GM12878 (cell line): ENCODE results near the gene DIPK2A. TPM values are rescaled to one million over a fixed set of nuclear protein-coding genes. Genes with fewer than 3 reads are reported as not detected.
A peak's percentile ranks its signal among the peaks of the same experiment; 100 is the strongest.

Experiments used
- BRCA1 ChIP-seq: IDR thresholded peaks from 2 replicates; pipeline ENCODE4 v1.6.1; 2011; ENCODE audit warnings: low read depth, low read length, improper control_type of control experiment
- CHD2 ChIP-seq: IDR thresholded peaks from 2 replicates; pipeline ENCODE4 v1.6.1; 2011; ENCODE audit warnings: low read depth, low read length, improper control_type of control experiment, borderline replicate concordance
- CREM ChIP-seq: IDR thresholded peaks from 2 replicates; pipeline ENCODE4 v1.6.1; 2014; ENCODE audit warnings: antibody characterized with exemption, low read depth
- EP300 ChIP-seq, 2 experiments: fragments of 150-350 bp in 1 of 2; IDR thresholded peaks; 2 replicates each; pipeline ENCODE4 v1.6.1; 2011 to 2012; ENCODE audit warnings: low read depth in 2 of 2, low read length in 2 of 2, borderline replicate concordance in 1 of 2, improper control_type of control experiment in 1 of 2, inconsistent platforms in 1 of 2; ENCODE audit not compliant: control insufficient read depth in 1 of 2
- ESRRA ChIP-seq: IDR thresholded peaks from 2 replicates; pipeline ENCODE4 v1.6.1; 2012; ENCODE audit warnings: mild to moderate bottlenecking, low read length, improper control_type of control experiment
- HSF1 ChIP-seq: fragments of 150-350 bp; IDR thresholded peaks from 2 replicates; pipeline ENCODE4 v1.6.1; 2014; ENCODE audit warnings: mild to moderate bottlenecking, low read depth, low read length
- MXI1 ChIP-seq: fragments of 150-350 bp; IDR thresholded peaks from 2 replicates; pipeline ENCODE4 v1.6.1; 2011; ENCODE audit warnings: low read depth, mild to moderate bottlenecking, inconsistent platforms, low read length, improper control_type of control experiment
- NBN ChIP-seq: fragments of 450-650 bp; IDR thresholded peaks from 2 replicates; pipeline ENCODE4 v1.6.1; 2016
- PML ChIP-seq: IDR thresholded peaks from 2 replicates; pipeline ENCODE4 v1.6.1; 2012; ENCODE audit warnings: low read length, inconsistent platforms
- POLR2A ChIP-seq: IDR thresholded peaks from 2 replicates; pipeline ENCODE4 v1.6.1; 2011; ENCODE audit warnings: low read depth, mild to moderate bottlenecking, low read length
- POLR2AphosphoS5 ChIP-seq: IDR thresholded peaks from 2 replicates; pipeline ENCODE4 v1.6.1; 2011; ENCODE audit warnings: mild to moderate bottlenecking, low read length, inconsistent platforms
- SPI1 ChIP-seq: IDR thresholded peaks from 2 replicates; pipeline ENCODE4 v1.6.1; 2011; ENCODE audit warnings: low read depth, mild to moderate bottlenecking, low read length, moderate library complexity, borderline replicate concordance; ENCODE audit not compliant: insufficient read depth
- SREBF2 ChIP-seq: IDR thresholded peaks from 2 replicates; pipeline ENCODE4 v1.6.1; 2012; ENCODE audit warnings: mild to moderate bottlenecking, low read length
- TCF12 ChIP-seq: IDR thresholded peaks from 2 replicates; pipeline ENCODE4 v1.6.1; 2011; ENCODE audit warnings: low read depth, mild to moderate bottlenecking, low read length
- ZNF24 ChIP-seq: fragments of 450-650 bp; IDR thresholded peaks from 2 replicates; pipeline ENCODE4 v1.6.1; 2017; ENCODE audit warnings: antibody characterized with exemption, mild to moderate bottlenecking
- ZNF687 ChIP-seq: fragments of 450-650 bp; IDR thresholded peaks from 2 replicates; pipeline ENCODE4 v1.6.1; 2017; ENCODE audit warnings: mild to moderate bottlenecking, moderate library complexity
- polyA plus RNA-seq, 11 experiments: library from polyadenylated mRNA; depleted of rRNA in 4 of 11; unstranded in 6 of 11; stranded (reverse) in 5 of 11; fragments of >200 nt; fragmentation: Nextera tagmentation in 4 of 11; fragmentation: Illumina TruSeq in 1 of 11; extraction: Ambion mirVana in 4 of 11; extraction: Trizol in 1 of 11; gene quantifications; 1 replicate in 1 of 11; 2 replicates in 10 of 11; pipeline versions ENCODE4 v1.2.1 to v1.2.3, GENCODE V29; 2011 to 2016; ENCODE audit warnings: inconsistent platforms in 2 of 11, missing spikeins in 2 of 11, low read depth in 1 of 11
- total RNA-seq, 4 experiments: library from RNA; depleted of rRNA in 3 of 4; stranded (reverse); fragments of >200 nt in 3 of 4; fragmentation: Illumina TruSeq in 1 of 4; extraction: Trizol in 1 of 4; gene quantifications; 2 replicates each; pipeline versions ENCODE4 v1.2.1 to v1.2.3, GENCODE V29; 2013 to 2021

The DIPK2A gene
- total and polyA plus RNA-seq, 10 of the 15 experiments (the other 5 are each of a cell fraction or from before 2014, with no cell fraction given) = 4.6 to 36.4 (median 15.0) TPM

DNA sequence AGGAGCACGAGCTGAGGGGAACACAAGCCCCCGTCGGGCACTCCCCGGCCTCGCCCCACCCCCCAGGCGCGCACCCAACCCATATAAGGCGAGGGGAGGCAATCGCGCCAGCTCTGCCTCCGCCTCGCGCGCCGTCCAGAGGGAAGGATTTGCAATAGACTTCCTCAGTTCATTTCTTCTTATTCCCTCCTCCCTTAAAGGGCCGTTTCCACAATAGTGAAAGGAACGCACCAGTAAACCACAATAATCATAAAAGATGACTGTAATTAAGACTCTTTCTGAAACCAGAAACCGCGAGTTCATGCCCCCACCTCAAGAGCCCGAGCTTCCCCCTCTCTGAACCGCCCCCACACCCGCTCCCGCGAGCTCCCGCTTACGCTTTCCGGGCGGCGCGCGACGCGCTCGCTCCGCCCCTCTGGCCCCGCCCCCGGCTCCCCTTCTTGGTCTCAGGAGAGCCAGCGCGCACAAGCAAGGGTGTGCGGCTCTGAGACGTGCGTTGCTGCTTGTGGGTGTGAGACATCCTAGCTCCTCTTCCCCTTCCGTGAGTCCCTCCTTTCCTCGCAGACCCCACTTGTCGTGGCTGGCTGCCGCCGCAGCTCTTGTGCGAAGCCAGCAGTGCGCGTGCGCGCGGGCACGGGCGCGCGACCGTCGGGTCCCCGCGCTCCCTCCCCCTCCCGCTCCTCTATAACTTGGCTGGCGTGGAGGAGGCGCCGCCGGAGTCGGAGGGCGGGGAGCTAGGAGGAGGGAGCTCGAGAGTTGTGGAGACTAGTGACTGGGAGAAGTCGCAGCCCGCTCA, at the start of gene DIPK2A (continued):
- TF ChIP-seq EP300 (IDR thresholded peaks at IDR 0.05; ENCODE audit: borderline replicate concordance in 1 of 2, control insufficient read depth in 1 of 2, low read depth in 2 of 2, low read length in 2 of 2) = peak in 1 of 2 experiments; percentile 21; a peak in 1 of 4 replicates
- TF ChIP-seq POLR2A = peak; percentile 89
- no peak for TF ChIP-seq ESRRA
- peak; percentile 59 for TF ChIP-seq MXI1
- TF ChIP-seq PML = peak; percentile 94
- no peak for TF ChIP-seq HSF1
- no peak; the same call in 1 of the 2 replicates for TF ChIP-seq CREM
- TF ChIP-seq CHD2 = peak; percentile 45
- TF ChIP-seq SREBF2 = no peak
- peak; percentile 90 for TF ChIP-seq NBN
- TF ChIP-seq ZNF24 = peak; percentile 83
- TF ChIP-seq TCF12 = peak; percentile 46; the same call in 1 of the 2 replicates
- TF ChIP-seq SPI1 = no peak
- 0 out of 2 replicates have a peak, but pooled peaks have one; percentile 16 for TF ChIP-seq ZNF687
- no peak for TF ChIP-seq BRCA1
- TF ChIP-seq POLR2AphosphoS5 = peak; percentile 92
